Suppressor macrophage treated with lipopolysaccharide for 1 hour (primary cell): ENCODE data around the gene EHBP1L1.

Source experiments
- DNase-seq, 3 donors: peaks; one replicate each; pipeline ENCODE4 v3.0.0-alpha.2; 2020 to 2022

The EHBP1L1 gene

GRCh38 chr11:65546217-65546958, 29.5 kb upstream of the EHBP1L1 start:
- peak; percentile 83 to 95 (median 91) for DNase-seq

- no peak for DNase-seq
Measured at GRCh38 chr11:65547446-65548125, 28.3 kb upstream of the EHBP1L1 start.

DNA sequence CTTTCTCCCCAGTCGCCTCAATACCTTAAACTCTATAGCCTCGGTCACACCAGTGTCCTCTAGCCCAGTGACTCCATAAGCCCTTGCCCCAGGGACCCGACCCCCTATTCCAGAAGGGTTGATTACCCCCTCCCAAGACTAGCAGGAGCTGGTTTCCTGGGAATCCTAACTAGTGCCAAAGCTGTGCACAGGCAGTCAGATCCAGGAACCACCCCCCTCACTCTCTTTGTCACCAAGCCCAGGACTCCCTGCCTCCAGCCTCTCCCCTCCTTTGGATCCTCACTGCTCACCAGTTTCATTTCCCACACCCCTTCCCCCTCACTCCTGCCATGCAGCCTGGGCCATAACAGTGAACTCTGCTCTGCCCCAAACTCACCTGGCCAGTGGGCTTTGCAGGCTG, 27.5 kb upstream of the EHBP1L1 start:
- no peak for DNase-seq

GRCh38 chr11:65549096-65549495, 26.8 kb upstream of the EHBP1L1 start:
- peak; percentile 38 to 64 (median 48) for DNase-seq

DNA sequence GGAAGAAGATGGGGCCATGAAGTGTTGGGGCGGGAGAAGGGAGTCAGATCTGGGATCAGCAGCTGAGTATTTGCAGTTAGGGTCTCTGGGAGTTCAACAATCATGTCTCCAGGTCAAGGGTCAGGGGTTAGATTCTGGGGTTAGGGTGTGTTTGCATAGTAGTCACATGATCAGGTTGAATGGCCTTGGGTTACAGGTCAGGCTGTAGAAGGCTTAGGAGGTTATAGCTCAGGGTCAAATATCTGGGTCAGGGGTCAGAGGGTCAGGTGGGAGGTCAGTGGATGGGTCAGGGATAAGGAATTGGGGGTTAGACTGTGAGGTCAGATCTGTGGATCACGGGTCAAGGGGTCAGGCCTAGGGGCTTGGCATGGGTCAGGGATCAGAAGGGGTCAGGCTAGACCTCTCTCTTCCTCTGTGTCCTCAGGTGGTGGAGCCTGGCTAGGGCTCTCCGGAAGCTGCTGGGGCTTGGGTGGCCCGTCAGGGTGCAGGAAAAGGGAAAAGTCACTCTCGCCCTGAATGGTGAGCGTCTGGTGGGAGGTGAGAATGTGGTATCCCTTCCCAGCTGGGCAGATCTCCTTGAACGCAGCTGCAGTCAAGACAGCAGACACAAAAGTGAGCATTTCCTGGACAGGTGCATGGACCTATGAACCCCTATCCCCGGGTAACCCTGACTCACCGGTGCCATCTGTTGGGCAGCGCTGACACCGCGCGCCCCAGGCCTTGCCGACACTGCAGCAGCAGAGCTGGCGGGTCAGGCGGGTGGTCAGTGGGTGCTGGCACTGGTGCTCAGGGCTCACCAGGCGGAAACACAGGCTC, 24.1 kb upstream of the EHBP1L1 start:
- peak; percentile 37 to 69 (median 46) for DNase-seq

DNA sequence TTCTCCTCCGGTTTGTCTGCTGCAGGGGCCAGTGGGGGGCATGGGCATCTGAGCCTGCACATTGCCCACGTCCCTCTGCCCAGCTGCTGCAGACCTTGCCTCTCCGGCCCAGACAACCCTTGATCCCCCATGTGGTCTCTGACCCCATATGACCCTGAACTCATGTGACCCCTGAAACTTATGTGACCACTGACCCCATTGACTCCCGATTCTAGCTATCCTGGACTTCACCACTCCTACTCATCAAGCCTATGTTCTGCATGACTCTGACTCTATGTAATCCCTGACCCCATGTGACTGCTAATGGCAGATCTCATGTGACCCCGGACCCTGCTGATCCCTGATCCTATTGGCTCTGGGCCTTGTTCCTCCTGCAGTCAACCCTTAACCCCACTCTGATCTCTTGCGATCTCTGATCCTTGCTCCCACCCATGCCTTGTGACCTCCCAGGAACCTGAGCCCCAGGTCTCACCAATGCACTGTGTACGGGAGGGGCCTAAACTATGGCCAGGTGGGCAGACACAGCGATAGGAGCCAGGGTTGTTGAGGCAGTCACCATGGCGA, 23.4 kb upstream of the EHBP1L1 start:
- peak; percentile 63 to 77 (median 75) for DNase-seq

DNA sequence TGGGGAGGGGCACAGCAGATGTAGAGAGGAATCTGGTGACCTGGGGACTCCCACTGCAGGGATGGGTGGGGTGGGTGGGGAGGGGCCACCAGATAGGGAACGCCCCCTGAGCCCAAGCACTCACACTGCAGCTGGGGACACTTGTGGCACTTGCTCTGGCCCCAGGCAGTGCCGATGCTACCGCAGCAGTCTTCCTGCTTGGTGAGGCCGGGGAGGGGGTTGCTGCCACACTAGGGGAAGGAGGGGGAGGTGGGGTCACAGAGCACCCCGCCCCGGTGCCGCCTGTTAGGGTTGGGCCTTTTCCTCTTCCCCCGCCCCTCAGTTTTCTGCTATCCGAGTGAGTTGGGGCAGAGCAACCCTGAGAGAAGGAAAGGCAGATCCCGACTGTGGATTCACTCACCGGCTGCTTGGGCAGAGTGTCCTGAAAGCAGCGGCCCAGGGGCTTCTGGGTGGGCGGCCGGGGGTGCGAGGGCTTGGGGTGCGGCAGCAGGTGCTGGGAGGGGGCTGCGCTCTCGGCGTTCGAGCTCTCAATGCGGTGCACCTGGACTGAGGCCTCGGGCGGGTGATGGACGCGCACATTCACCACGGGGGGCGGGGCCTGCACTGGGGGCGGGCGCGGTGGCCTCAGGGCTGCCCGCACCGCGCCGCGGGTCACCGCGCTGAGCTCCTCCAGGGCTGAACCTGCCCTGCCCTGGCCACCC, 22.4 kb upstream of the EHBP1L1 start:
- peak; percentile 51 to 84 (median 56) for DNase-seq

DNA sequence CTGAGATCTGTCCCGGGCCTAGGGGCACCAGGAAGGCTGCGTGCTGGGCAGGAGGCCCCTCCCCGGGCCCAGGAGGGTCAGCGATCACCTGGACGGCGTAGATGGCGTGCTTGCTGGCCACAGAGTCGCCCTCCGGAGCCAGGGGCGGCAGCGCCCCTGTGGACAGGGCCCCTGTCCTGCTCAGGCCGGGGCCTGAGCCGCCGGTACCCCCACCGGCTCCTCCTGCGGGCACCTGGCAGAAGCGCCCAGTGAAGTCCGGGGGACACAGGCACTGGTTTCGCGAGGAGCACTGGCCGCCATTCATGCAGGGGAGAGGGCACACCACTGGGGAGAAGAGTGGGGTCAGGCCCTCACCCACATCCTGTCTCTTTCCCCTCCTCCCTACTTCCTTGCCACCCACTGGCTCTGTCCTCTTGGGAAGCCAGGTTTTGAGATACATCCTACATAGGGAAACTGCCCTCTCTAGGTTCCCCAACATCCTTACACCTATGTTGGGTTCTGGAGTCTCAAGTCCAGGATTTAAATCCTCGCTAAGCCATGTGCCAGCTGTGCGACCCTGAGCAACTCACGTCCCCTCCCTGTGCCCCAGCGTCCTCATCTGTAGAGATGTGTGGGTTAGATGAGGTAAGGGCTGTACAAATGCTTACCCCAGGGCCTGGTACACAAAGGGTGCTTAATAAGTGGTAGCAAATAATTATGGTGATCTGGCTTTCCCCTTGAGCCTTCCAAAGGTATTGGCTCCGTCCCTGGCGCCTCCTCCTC, 21.6 kb upstream of the EHBP1L1 start:
- DNase-seq, result no peak

GRCh38 chr11:65554842-65555430, 20.9 kb upstream of the EHBP1L1 start:
- no peak for DNase-seq

- peak; percentile 60 to 76 (median 70) for DNase-seq
Measured at GRCh38 chr11:65555693-65556231, 20.1 kb upstream of the EHBP1L1 start.

GRCh38 chr11:65556470-65557279, 19.2 kb upstream of the EHBP1L1 start:
- no peak for DNase-seq

DNA sequence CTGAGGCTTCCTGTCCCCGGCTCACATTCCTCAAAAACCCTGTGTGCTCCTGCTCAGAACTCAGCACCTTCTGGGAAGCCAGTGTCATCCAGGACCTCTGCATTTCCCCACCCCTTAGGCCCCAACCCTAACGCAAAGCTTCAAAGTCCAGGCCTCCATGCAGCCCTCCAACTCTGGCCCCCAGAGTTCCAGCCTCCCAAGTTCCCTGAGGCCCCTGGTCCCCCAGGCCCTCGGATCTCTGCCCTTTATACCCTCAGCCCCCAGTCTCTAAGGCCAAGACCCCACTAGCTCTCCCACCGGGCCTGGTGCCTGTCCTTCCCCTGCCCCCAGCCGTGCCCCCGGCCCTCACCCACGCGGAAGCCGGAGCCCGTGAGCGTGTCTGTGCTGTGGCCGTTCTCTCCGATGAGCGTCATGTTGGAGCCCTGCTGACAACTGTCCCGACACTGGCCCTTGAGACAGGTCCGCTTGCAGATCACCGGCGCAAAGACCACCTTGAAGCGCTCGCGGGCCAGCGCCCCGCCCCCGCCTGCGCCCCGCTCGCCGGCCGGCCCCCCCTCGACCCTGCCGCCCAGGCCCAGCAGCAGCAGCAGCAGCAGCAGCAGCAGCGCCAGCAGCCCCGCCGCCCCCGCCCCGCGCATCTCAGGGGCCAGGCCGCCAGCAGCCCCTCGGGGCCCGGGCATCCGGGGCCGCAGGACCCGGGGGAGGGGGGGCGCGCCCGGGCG, 18.4 kb upstream of the EHBP1L1 start:
- no peak for DNase-seq

GRCh38 chr11:65558002-65558929, 17.6 kb upstream of the EHBP1L1 start, which contains the start of gene LTBP3:
Gene LTBP3, minus strand, starts transcription at chr11:65558359. Its CDS starts 400 bp downstream, at chr11:65557959.
- peak; percentile 63 to 86 (median 67) for DNase-seq

- DNase-seq, result no peak
Measured at GRCh38 chr11:65558930-65559509, 16.8 kb upstream of the EHBP1L1 start.

DNA sequence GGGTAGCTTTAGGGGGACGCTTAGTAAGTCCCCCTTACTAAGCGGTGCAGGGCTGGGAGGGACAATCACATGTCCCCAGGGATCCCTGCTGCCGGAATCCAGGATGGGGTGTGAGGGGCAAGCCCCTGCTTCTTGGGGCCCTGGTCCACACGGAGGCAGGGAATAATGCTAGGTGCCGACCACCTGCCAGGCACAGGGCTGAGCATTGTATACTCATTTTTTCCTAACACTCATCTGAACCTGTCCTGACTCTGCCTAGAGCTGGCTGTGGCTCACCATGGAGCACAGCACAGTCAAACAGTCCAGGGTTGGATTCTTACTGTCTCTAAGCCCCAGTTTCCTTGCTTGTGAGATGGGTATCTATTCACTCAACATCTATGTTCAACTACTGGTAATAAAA, 16.3 kb upstream of the EHBP1L1 start:
- no peak for DNase-seq

DNA sequence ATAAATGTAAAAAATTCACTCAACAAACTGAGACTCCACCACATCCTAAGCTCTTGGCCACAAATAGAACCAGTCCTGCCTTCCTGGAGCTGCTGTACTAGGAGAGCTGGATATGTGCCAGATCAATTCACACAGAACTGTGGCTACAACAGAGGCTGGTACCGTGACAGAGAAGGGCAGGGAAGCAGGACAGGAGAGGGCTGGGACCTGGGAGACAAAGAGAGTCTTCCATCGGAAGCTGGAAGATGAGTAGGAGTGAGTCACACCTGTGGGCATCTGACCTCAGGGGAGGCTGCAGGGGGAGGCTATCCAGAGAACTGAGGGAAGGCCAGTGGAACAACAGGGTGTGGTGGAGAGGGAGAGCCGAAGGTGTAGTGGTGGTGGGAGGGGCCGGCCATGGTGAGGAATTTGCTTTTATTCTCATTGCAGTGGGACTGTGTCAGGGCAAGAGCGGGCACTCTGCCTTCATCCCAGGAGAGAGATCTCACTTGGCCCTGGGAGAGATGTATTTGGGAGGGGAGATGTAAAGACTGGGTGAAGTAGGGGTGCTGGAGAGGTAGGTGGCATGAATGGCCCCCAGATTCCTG, 15.8 kb upstream of the EHBP1L1 start:
- no peak for DNase-seq
